OCI-M1 (cell line): ENCODE results near the gene TPH2.

Source experiments
- DNase-seq: peaks from one replicate; lab custom pipeline; 2025; lab: John Stamatoyannopoulos, UW

Gene TPH2

DNA sequence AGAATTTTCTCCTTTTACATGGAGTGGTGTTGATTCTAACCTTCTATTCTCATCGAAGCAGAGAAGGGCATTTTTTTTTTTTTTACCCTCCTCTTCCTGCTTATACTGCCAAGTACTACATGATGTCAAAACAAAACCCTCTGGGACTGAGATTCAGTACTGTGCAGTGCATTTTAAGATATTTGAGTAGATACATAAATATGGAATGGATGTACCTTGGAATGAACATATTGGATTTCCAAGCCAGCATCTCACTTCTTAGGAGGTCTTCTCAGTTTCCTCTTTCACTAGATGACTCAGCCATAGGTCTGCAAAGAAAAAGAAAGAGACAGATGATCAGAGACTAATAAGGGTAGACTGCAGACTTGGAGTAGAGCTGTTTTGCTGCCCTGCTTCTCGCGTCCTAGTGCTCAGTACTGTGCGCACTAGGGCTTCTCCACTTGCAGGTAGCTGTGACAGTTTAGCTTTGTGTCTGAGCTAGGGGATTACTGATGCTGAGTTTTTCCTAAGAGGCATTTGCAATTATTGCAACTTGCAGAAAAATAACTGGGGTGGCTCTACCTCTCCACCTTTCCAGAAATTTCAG is 20.4 kb downstream of the TPH2 start:
- DNase-seq = peak; percentile 20

DNA sequence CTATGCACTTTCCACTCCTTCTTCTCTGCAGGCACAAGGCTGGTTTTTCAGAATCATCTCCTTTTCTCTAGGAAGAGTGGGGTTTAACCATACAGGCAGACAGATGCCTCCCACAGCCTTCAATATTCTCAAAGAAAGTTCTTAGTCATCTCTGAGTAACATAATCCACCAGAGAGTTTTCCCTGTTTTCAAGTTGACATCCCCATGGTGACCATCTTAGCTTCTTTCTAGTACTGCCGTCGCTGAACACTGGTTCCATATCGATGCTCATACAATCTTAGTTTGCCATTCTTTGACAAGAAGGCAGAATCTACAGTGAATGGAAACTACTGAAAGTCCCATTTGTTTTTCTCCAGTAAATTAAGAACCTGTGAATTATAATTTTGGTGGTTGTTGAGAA is 28.6 kb downstream of the TPH2 start:
- no peak for DNase-seq

DNA sequence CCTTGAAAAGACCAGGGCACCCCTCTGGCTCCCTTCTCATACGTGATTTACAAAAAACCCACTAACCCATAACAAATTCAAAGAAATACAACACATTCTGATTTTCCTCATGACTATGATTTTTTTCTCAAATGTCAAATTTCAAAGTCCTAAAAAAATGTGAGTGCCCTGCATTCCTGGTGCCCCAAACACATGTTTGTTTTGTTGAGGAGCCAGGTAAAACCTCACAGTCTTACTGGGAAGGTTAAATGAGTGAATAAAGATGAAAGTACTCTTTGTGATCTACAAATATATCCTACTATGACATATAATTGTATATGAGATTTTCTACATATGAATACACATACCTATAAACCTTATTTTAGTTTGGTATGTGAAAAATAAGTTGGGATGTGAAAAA is 30.7 kb downstream of the TPH2 start:
- DNase-seq = no peak

DNA sequence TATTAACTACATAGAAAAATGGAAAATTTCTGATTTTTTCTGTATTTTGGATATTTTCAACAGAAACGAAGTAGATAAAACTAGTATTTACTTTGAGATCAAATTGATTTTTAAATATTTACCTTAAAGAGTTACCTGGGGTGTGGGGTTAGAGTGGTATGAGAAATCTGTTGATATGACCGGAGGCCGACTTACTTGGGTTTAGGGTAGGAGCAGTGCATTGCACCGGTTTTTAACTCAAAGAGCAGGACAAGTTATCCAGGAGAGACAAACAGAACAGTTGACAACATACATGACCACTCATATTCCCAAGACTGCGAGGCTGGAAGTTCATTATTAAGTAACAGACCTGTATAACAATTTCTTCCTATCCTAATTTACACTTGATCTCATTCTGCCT is 31.4 kb downstream of the TPH2 start:
- DNase-seq = no peak

DNA sequence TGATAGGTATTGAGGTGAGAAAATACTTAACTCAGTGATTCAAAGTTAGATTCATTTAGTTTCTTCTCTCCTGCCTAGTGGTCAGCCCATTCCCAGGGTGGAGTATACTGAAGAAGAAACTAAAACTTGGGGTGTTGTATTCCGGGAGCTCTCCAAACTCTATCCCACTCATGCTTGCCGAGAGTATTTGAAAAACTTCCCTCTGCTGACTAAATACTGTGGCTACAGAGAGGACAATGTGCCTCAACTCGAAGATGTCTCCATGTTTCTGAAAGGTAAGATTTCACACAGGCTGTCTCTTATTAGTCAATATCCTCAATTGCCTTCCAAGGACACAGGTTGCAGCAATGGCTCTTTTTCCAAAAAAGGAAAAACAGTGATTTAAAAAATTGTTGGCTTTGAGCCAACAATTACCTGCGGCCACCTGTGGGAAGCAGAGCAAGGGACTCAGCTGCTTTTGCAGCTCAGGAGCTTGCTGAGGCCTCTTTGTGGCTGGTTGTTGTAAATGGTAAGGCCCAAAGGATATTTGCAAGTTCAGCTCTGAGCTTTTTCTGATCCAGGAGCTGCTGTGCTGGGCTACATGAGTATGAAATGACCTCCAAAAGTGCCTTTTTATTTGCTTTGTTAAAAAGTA is 33.9 kb downstream of the TPH2 start:
- no peak for DNase-seq

DNA sequence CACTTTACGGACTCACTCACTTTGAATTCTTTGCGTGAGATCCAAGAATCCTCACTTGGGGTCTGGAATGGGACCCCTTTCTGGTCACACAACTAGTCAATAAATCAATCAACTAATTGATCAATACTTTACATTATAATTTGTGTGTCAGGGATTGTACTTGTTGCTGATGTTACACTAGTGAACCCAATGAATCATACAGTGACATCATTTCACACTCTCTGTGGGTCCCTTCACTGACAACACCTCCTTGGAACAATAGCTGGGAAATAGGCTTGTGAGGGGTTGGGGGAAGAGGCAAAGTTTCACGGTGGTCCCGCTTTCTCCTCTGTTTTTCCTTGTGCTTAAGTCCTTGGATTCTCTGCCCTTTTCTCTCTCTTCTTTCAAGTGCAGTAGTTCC is 35.0 kb downstream of the TPH2 start:
- no peak for DNase-seq

DNA sequence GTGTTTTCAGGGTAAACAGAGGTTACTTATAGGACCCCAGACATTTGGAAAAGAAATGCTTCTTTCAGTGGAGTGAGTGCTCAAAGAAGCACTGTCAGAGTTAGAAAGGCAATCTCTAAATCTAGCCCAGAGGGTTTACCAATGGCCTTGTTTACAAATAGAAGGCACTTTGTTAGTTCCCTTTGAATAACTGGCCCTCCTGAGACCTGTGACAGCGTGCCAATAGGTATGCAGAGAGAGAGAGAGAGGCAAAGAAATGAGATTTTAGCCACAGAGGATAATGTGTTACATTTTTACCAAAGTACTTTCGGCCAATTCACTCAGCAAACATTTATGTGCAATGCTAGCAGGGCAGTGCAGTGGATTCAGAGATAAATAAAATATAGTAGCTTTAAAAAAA is 41.9 kb downstream of the TPH2 start:
- no peak for DNase-seq

DNA sequence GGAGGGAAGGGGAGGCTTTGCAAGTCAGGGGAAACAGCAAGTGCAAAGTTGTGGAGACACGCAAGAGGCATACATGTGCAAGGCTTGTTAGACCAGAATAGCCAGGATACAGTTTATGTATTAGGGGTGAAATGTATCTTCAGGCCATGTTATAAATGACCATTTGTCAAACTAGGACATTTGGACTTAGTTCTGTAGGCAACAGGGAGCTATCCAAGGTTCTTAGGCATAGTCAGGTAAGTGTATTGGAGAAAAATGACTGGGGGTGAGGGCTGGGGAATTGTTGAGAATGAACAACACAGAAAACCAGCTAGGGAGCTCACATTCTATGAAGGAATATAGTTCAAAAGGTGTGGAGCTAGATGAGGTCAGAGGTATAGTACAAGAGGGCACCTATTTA is 42.5 kb downstream of the TPH2 start:
- DNase-seq = no peak

DNA sequence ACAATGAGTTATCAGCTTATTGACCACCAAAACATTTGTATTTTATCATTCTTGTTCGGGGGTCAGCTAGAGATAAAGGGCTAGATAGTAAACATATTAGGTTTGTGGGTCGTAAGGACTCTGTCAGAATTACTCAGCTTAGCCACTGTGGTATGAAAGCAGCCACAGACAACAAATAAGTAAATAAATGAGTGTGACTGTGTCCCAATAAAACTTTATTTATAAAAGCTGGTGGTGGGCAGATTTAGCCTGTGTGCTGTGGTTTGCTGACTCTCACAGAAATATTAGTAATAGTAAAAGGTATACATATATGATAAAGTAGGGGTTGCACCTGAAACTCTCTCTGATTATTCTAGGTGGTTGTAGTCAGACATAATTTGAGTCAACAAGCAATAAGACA is 56.1 kb downstream of the TPH2 start:
- DNase-seq = no peak

DNA sequence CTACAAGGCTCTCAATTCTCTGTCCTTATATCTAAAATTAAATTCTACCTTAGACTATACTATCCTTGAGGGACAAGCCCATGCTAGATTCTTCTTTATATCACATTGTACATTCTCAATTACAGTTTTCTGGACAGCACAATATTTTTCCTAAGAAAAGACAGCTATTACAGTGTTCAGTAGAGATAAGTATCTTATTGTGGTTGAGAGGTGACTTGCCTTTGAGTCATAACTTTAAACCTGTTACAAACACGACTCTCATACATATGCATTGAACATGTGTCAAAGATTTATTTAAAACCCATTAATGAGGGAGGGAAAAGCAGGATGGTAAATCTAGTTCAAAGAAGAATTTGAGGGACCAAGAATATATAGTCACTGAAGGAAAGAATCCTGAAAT is 61.1 kb downstream of the TPH2 start:
- DNase-seq = no peak

DNA sequence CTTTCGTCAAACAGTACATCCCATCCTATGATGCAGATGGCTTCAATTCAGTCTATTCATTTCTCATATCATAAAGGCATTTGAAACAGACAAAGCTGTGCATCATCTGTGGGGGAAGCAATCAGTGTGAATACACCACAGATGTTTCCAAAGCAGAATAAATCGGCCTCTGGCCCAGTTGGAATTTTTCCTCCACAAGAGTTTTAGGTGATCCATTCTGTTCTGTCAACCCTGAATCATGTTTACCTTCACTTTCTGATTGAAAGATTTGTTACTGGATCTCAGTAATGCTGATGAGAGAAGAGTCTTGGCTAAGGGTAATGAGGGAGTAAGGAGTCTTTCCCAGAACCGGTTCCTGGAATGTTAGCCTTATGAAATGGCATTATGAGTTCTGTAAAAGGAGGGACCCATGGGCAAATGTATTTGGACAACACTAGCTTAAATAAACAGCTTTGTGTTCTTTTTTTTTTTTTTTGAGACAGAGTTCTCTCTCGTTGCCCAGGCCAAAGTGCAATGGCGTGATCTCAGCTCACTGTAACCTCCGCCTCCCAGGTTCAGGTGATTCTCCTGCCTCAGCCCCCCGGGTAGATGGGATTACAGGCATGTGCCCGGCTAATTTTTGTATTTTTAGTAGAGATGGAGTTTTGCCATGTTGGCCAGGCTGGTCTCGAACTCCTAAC is 62.5 kb downstream of the TPH2 start:
- DNase-seq = no peak

DNA sequence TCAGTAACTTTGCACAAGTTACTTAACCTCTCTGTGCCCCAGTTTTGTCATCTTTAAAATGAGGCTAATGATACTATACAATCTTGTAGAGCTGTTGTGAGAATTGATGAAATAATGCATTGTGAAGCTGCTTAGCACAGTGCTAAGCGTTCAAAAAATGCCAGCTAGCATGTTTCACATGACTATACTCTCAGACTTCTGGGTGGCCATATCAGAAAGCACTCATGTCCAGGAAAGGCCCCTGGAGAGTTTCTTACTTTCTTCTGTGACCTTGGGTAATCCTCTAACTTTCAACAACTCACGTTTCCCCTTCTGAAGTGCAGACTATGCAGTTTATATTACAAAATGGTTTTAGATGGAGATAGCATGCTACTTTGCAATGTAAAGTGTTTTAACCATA is 68.1 kb downstream of the TPH2 start:
- no peak for DNase-seq

DNA sequence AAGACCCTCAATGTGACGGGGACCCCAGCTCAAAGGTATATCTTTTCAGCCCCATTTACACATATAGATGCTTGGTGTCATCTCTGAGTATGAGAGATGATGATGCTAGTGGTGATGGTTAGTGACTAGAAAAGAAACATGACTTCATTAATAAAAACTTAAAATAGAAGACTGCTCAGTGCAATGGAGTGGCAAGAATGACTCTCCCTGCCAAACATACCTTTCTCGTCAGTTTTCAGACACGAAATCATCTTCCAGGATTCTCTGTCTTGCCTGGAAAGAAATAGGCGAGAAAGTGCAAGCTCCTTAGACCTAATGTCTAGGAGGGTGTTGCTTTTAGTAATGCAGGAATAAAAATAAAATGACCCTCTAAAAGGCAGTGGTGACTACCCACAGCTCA is 71.7 kb downstream of the TPH2 start:
- no peak for DNase-seq

DNA sequence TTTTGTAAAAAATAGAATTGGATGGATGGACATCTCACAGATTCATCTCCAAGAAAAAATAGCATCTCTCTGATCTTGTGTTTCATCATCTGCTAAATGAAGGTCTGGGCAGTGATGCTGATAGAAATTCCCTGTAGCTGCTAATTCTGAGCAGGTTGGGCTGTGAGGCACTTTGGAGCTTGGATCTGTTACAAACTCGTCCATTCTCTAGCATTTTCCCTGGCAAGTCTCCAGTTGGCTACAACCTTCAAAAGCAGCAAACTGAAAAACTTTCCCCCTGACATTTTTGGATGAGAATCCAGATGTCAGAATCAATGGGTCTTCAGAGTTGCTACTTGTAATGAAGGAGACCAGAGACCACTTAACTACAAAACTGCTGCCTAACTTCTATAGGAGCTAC is 72.7 kb downstream of the TPH2 start:
- no peak for DNase-seq

DNA sequence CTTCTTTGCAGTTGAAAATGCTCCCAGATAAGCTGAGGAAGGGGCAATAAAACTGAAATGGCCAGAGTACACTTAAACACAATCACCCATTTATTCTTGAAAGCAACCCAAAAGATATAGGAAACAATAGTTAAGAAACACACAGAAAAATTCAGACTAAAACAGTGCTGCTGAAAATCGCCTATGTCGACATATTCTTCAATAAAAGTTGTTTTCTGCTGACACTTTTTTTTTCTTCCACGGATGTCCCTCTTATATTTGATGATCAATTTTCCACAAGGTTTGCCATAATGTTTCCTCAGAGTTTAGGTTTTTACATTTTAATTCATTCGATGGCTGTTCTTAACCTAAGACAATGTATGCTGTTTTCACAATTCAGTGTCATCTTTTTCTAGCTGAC is 74.2 kb downstream of the TPH2 start:
- no peak for DNase-seq

DNA sequence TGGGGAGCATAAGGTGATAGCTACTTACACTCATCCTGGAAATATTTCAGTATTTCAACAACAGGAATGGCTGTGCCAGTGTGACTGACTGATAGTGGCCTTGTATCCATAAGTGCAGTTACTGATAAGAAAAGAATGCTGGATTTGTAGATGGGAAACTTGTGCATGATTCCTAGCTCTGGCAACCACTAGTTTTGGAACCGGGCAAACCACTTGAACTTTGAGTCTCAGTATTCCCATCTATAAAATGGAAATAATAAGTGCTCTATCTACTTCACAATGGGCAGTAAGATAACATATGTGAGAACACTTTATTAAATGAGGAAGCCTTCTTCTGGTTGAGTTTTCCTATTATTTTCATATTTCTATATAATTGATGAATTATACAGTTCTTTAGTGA is 77.2 kb downstream of the TPH2 start:
- no peak for DNase-seq

DNA sequence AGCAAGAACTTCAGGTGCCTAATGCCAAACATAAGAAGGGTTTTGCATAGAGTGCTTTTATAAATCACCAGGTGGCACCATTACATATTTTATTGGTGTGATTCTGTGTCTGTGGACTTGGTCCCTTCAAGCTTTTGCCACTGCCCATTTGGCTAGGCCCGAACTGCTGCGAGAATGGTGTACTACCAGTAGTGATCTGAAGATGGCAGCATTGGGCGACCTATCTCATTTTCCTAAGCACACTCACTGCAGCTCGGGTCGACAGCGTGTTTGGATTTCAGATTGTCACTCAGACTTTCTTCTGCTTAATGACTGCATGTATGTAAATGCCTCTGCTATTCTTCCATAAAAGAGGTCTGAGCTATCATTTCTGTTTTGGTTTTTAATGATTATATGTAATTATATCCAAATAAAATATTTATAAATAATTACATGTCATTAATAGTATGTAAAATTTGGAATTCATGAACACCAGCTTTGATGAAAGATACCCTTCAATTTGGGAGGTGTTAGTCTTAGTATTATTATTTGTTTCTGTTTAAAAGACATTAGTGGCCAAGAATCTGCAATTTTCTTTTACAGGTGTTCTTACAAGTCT is 78.5 kb downstream of the TPH2 start:
- peak; percentile 93 for DNase-seq

DNA sequence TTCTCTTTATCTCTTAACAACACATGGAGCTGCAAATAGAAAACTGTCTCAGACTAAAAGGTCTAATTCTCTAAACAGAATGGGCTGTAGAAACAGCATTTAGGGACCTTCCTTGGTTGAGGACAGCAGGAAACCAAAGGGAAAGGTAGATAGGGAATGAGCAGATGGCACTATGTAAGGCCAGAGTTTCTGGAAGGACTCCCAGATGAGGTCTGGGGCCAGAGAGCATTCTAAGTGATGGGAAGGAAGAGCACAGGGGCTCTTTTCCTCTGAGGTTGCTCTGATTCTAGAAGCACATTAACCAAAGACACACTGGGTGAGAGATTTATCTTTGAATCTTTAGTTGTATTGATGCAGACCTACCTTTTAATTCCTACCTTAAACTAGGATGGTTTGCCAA is 79.4 kb downstream of the TPH2 start:
- DNase-seq = no peak

DNA sequence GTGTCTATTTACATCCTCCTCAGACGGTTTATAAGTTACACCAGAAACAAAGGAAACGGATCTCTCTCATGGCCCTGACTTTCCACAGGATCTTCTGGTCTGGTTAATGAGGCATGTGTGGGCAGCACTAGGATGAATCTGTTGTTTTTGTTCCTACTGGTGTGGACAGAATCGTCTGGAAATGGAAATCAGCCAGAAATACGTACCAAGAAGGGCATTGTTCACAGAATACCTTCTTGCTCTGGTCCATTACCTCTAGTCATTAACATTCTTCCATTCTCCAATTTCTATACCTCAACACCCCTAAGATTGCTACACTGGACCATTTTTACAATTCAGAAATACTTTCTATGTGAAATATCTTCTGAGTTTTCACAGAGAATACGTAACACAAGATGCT is 86.0 kb downstream of the TPH2 start:
- no peak for DNase-seq

DNA sequence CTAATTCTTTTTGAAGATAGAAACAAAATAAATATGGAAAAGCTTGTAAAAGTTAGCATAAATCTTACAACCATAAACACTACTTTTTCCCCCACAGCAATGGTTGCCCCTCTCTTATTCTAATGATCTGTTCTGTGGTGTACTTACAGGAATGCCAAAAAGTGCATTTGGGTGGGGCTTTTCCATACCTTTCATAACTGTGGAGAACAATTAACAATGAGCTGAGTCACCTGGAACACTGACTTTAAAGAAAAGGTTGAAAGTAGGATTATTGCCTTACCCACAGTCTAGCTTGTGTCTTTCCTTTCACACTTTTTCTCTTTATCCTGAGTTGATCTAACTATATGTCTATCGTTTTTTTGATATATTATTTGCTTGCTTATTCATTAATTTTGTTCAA is 86.9 kb downstream of the TPH2 start:
- DNase-seq = no peak

DNA sequence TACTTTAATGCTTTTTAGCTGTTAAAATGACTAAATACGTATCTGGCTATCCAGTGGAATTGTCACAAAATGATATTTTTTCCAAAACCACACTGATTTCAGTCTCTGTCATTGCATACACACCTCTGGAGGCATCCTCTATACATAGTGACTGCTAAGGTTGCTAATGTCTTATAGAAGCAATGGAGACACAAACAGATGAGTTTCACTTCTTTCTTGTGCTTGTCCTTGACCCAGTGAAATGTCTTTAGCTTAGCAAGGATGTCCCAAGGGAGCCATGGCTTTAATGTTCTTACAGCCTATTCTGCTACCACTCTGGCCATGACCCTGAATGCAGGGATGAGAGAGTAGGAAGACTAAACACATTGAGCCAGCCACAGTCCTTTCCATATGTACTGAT is 90.3 kb downstream of the TPH2 start:
- no peak for DNase-seq

DNA sequence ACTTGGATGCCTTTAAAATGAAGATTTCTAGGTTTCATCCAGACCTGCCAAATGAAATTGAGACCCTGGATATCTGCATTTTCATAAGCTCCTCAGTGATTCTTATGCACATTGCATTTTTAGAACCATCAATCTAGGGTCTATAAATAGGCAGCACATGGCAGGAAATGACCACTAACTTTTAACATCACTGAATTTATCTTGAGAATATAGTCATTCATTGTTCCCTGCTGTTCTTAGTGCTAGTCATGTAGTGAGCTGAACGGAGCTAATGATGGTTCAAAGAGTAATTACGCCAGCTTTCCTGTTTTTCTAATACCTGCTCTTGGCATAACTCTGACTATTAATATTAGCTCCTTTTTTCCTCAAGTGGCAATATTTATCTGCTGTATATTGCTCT is 91.6 kb downstream of the TPH2 start:
- DNase-seq = no peak

DNA sequence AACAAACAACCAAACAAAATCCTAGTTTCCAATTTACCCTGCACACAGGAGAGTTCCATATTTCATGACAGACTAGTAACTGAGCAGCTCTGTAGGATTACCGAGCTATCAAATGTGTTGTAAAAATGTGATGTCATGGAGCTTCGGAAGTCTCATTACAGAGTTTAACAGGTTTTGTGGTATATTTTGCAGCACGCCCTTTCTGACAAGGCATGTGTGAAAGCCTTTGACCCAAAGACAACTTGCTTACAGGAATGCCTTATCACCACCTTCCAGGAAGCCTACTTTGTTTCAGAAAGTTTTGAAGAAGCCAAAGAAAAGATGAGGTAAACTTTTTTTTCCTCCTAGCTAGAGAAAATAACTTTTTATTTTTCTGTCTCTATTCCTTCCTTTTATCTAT is 92.4 kb downstream of the TPH2 start:
- DNase-seq = peak; percentile 94

DNA sequence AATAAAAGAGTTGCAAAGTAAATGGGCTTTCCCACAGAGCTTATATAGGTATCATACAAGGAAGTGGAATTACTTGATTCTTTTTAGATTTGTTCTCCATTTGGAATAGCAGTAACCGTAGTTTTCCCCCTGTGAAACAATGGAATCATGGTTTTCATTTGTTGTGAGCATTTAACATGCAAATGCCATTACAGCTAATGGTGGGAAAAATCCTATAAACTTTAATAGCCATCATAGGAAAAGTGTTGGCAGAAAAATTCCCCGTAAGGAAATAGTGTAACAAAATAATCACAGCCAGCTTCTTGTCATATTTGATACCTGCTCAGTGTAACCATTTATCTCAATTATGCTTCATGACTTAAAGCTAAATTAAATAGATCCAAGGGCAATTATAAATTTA is 95.3 kb downstream of the TPH2 start:
- no peak for DNase-seq
